MG63 (cell line): ENCODE data around the gene CGB2. TPM values are rescaled to one million over a fixed set of nuclear protein-coding genes. Genes with fewer than 3 reads are reported as not detected.
"Not testable (repeated sequence)": the region's sequence is repeated elsewhere in the genome, so short reads cannot be mapped to it uniquely, and the experiment has no call there.

Experiments used
- DNase-seq: peaks from one replicate; pipeline ENCODE4 v3.0.0-alpha.2; 2020
- H3K27me3 ChIP-seq: fragments of 250-450 bp; sonication (Bioruptor Pico); 2 replicates; pipeline ENCODE4 v1.5.1; 2020; ENCODE audit warnings: mild to moderate bottlenecking, moderate library complexity
- H3K36me3 ChIP-seq: fragments of 250-450 bp; sonication (Bioruptor Pico); 2 replicates; pipeline ENCODE4 v1.5.1; 2020; ENCODE audit warnings: mild to moderate bottlenecking, moderate library complexity
- H3K4me3 ChIP-seq: fragments of 250-450 bp; sonication (Bioruptor Pico); 2 replicates; pipeline ENCODE4 v1.5.1; 2020; ENCODE audit warnings: mild to moderate bottlenecking, moderate library complexity
- H3K9me3 ChIP-seq: fragments of 250-450 bp; sonication (Bioruptor Pico); 2 replicates; pipeline ENCODE4 v1.5.1; 2020; ENCODE audit warnings: mild to moderate bottlenecking, moderate library complexity
- total RNA-seq: library from RNA; depleted of rRNA; stranded (reverse); fragments of >200 nt; shearing (Covaris generic); gene quantifications from 2 replicates; pipeline ENCODE4 v1.2.3, GENCODE V29; 2014; ENCODE audit warnings: low replicate concordance

CGB2 gene
- total RNA-seq, 1 experiment from 2014 or later, result not detected

- H3K4me3 ChIP-seq, H3K36me3 ChIP-seq, H3K9me3 ChIP-seq, DNase-seq, H3K27me3 ChIP-seq: not testable (repeated sequence)
Measured at GRCh38 chr19:49049834-49050233, 18.1 kb downstream of the CGB2 start.

GRCh38 chr19:49050376-49051033, 18.8 kb downstream of the CGB2 start:
- not testable (repeated sequence) for H3K36me3 ChIP-seq, H3K27me3 ChIP-seq, H3K9me3 ChIP-seq, H3K4me3 ChIP-seq
- DNase-seq, result peak; percentile 80

- Histone ChIP-seq H3K9me3 (no peaks in the 10 kb centered on the region), H3K27me3 (peaks cover 10% of the 10 kb centered on the region; the same call in 1 of the 2 replicates), H3K36me3 (no peaks in the 10 kb centered on the region), H3K4me3 (peak overlapping the region; percentile 22)
- peak; percentile 40 for DNase-seq
Measured at GRCh38 chr19:49056101-49056901, 24.6 kb downstream of the CGB2 start.

GRCh38 chr19:49056902-49057596, 25.4 kb downstream of the CGB2 start:
- H3K36me3 ChIP-seq, DNase-seq, H3K4me3 ChIP-seq, H3K9me3 ChIP-seq, H3K27me3 ChIP-seq: not testable (repeated sequence)

GRCh38 chr19:49057636-49058234, 26.0 kb downstream of the CGB2 start, which contains the start of gene CGB7:
CGB7 (minus strand) TSS chr19:49057749; CDS start chr19:49055375, 2,374 bp downstream.
- peak; percentile 54 for DNase-seq
- H3K4me3 ChIP-seq, result peak within 1 kb of the TSS; percentile 22; the same call in 1 of the 2 replicates
- H3K27me3 ChIP-seq, result peaks cover 10% of the 10 kb centered on the region; the same call in 1 of the 2 replicates

GRCh38 chr19:49058562-49058961, 26.9 kb downstream of the CGB2 start:
- Histone ChIP-seq H3K36me3 (no peaks in the 10 kb centered on the region), H3K27me3 (peaks cover 10% of the 10 kb centered on the region; the same call in 1 of the 2 replicates), H3K4me3 (no peak overlapping the region), H3K9me3 (no peaks in the 10 kb centered on the region)
- peak; percentile 53 for DNase-seq

More at GRCh38 chr19:49057636-49058234, 26.0 kb downstream of the CGB2 start, which contains the start of gene CGB7:
- Histone ChIP-seq H3K9me3 (no peaks in the 10 kb centered on the region), H3K36me3 (no peaks in the 10 kb centered on the region)

GRCh38 chr19:49059053-49059452, 27.4 kb downstream of the CGB2 start:
- no peaks in the 10 kb centered on the region for H3K36me3 ChIP-seq
- peaks cover 10% of the 10 kb centered on the region; the same call in 1 of the 2 replicates for H3K27me3 ChIP-seq
- no peak for DNase-seq
- H3K9me3 ChIP-seq, result no peaks in the 10 kb centered on the region
- no peak overlapping the region for H3K4me3 ChIP-seq

GRCh38 chr19:49061000-49061399, 29.3 kb downstream of the CGB2 start:
- no peaks in the 10 kb centered on the region for H3K9me3 ChIP-seq
- H3K27me3 ChIP-seq, result peaks cover 10% of the 10 kb centered on the region; the same call in 1 of the 2 replicates
- DNase-seq, result no peak
- no peak overlapping the region for H3K4me3 ChIP-seq
- H3K36me3 ChIP-seq, result no peaks in the 10 kb centered on the region

GRCh38 chr19:49061445-49061844, 29.8 kb downstream of the CGB2 start:
- Histone ChIP-seq H3K27me3 (peaks cover 9% of the 10 kb centered on the region), H3K36me3 (no peaks in the 10 kb centered on the region), H3K4me3 (no peak overlapping the region), H3K9me3 (no peaks in the 10 kb centered on the region)
- no peak for DNase-seq

- Histone ChIP-seq H3K4me3 (no peak overlapping the region), H3K27me3 (peaks cover 18% of the 10 kb centered on the region), H3K36me3 (no peaks in the 10 kb centered on the region), H3K9me3 (no peaks in the 10 kb centered on the region)
- no peak for DNase-seq
Measured at GRCh38 chr19:49064029-49064629, 32.4 kb downstream of the CGB2 start.

- no peak for DNase-seq
Measured at GRCh38 chr19:49064768-49065611, 33.3 kb downstream of the CGB2 start, which contains the start of gene NTF4. NTF4 (minus strand) TSS chr19:49064818; CDS start chr19:49061997, 2,821 bp downstream.

GRCh38 chr19:49065905-49066512, 34.3 kb downstream of the CGB2 start:
- Histone ChIP-seq H3K36me3 (no peaks in the 10 kb centered on the region), H3K27me3 (peaks cover 20% of the 10 kb centered on the region), H3K9me3 (no peaks in the 10 kb centered on the region), H3K4me3 (no peak overlapping the region)
- no peak for DNase-seq

More at GRCh38 chr19:49064768-49065611, 33.3 kb downstream of the CGB2 start, which contains the start of gene NTF4:
- peaks cover 20% of the 10 kb centered on the region for H3K27me3 ChIP-seq
- no peaks in the 10 kb centered on the region for H3K9me3 ChIP-seq
- H3K36me3 ChIP-seq, result no peaks in the 10 kb centered on the region
- no peak within 1 kb of the TSS for H3K4me3 ChIP-seq

- Histone ChIP-seq H3K4me3 (no peak overlapping the region), H3K9me3 (no peaks in the 10 kb centered on the region), H3K27me3 (peaks cover 26% of the 10 kb centered on the region), H3K36me3 (no peaks in the 10 kb centered on the region)
- DNase-seq, result no peak
Measured at GRCh38 chr19:49067554-49067953, 35.9 kb downstream of the CGB2 start.

GRCh38 chr19:49069026-49069425, 37.3 kb downstream of the CGB2 start:
- Histone ChIP-seq H3K9me3 (no peaks in the 10 kb centered on the region), H3K36me3 (no peaks in the 10 kb centered on the region), H3K4me3 (no peak overlapping the region), H3K27me3 (peaks cover 38% of the 10 kb centered on the region)
- no peak for DNase-seq

- no peaks in the 10 kb centered on the region for H3K9me3 ChIP-seq
- peaks cover 38% of the 10 kb centered on the region for H3K27me3 ChIP-seq
- no peak overlapping the region for H3K4me3 ChIP-seq
- DNase-seq, result no peak
- H3K36me3 ChIP-seq, result no peaks in the 10 kb centered on the region
Measured at GRCh38 chr19:49070416-49070815, 38.7 kb downstream of the CGB2 start.
